ENCODE data around the gene PGA4. TPM values are rescaled to one million over a fixed set of nuclear protein-coding genes. Genes with fewer than 3 reads are reported as not detected.

The PGA4 gene
- total and polyA plus RNA-seq, 2 of the 8 experiments (the other 6 are each of a cell fraction or from before 2014, with no cell fraction given) = 1.3 TPM; not detected in 1

- Histone ChIP-seq H3K79me2 (ENCODE audit: control insufficient read depth in 1 of 2, insufficient read depth in 2 of 2, low read length in 2 of 2) (no peaks in the 10 kb centered on the region), H3K27ac (ENCODE audit: low read depth, low read length) (no peak overlapping the region), H3K56ac (replicated peaks; ENCODE audit: insufficient read length, low read depth, low read length) (no peak overlapping the region), H2BK20ac (ENCODE audit: low read length) (no peak overlapping the region), H2BK15ac (ENCODE audit: low read length) (no peak overlapping the region), H2BK5ac (ENCODE audit: low read depth, low read length) (no peak overlapping the region), H4K91ac (replicated peaks; ENCODE audit: insufficient read length, low read length) (no peak overlapping the region), H3K18ac (ENCODE audit: extremely low read depth, low read length) (no peak overlapping the region), H2AFZ (ENCODE audit: low read length) (no peak overlapping the region), H3K9me3 (ENCODE audit: insufficient read depth in 2 of 2, low read depth in 1 of 2, low read length in 1 of 2) (no peaks in the 10 kb centered on the region), H4K20me1 (replicated peaks in 1 of 2; ENCODE audit: control insufficient read depth in 1 of 2, insufficient read depth in 2 of 2, low read length in 2 of 2) (no peaks in the 10 kb centered on the region), H4K8ac (ENCODE audit: extremely low read depth, insufficient read depth, low read length) (no peak overlapping the region), H3K4me1 (replicated peaks in 1 of 4; ENCODE audit: control insufficient read depth in 3 of 4, insufficient read depth in 4 of 4, low read length in 3 of 4) (peaks cover 0 to 8% (median 0%) of the 10 kb centered on the region in 4 experiments; a peak in 2 of 7 replicates), H2BK12ac (ENCODE audit: low read depth, low read length) (no peak overlapping the region), H3K27me3 (replicated peaks in 1 of 4; ENCODE audit: control insufficient read depth in 3 of 4, extremely low read depth in 1 of 4, insufficient read depth in 3 of 4, low read length in 3 of 4) (no peaks in the 10 kb centered on the region), H2AK5ac (ENCODE audit: low read depth, low read length) (no peak overlapping the region), H3K23me2 (ENCODE audit: low read depth, low read length) (no peaks in the 10 kb centered on the region), H3K23ac (ENCODE audit: insufficient read length) (no peak overlapping the region), H3K4ac (replicated peaks; ENCODE audit: insufficient read length, low read depth, low read length) (no peak overlapping the region), H2BK120ac (replicated peaks; ENCODE audit: low read depth, low read length) (no peak overlapping the region), H3K9ac (replicated peaks in 1 of 4; ENCODE audit: extremely low read depth in 1 of 4, low read depth in 3 of 4, low read length in 3 of 4) (no peak overlapping the region), H3K79me1 (ENCODE audit: low read depth, low read length) (no peaks in the 10 kb centered on the region), H3K4me3 (ENCODE audit: extremely low read depth in 1 of 4, insufficient read depth in 2 of 4, low read depth in 3 of 4, low read length in 4 of 4) (no peak overlapping the region), H4K5ac (ENCODE audit: insufficient read length, low read depth, low read length) (no peak overlapping the region), H3K14ac (ENCODE audit: insufficient read length) (no peak overlapping the region), H3K36me3 (ENCODE audit: control insufficient read depth in 2 of 4, insufficient read depth in 4 of 4, low read length in 3 of 4) (no peaks in the 10 kb centered on the region), H3K4me2 (ENCODE audit: insufficient read depth in 1 of 2, low read depth in 2 of 2, low read length in 2 of 2) (no peak overlapping the region)
- POLR2A ChIA-PET (ENCODE audit: partially characterized antibody) = interaction anchor here (0.6 kb wide), 1 partner anchor 218 kb away, joined by 4 read pairs; no protein-coding TSS in a partner anchor
- CTCF ChIA-PET (ENCODE audit: partially characterized antibody) = interaction anchor here (0.6 to 1.1 kb wide), 2 partner anchors 63 to 64 kb away, joined by 3 to 5 read pairs; no protein-coding TSS in a partner anchor
- DNase-seq (ENCODE audit: low read depth in 1 of 2, low spot score in 2 of 2) (no peak), FAIRE-seq (no peak)
- WGBS, 2 experiments (ENCODE audit: extremely low coverage in 1 of 2, insufficient coverage in 1 of 2, insufficient read length in 1 of 2, insufficient replicate concordance in 2 of 2, low coverage in 1 of 2, low lambda C conversion rate in 2 of 2, missing lambda C conversion rate in 1 of 2) = 87% methylated on average over 8 of the region's 8 CpGs; no CpG with 5 or more reads in 1 of the 2 experiments
- TF ChIP-seq RFX5 (IDR thresholded peaks at IDR 0.05; ENCODE audit: borderline replicate concordance, low read depth, low read length) (no peak), CHD1 (IDR thresholded peaks at IDR 0.05; ENCODE audit: low read depth, low read length) (no peak), PHF8 (conservative IDR thresholded peaks at IDR 0.05; ENCODE audit: low read depth, low read length) (no peak), JUN (IDR thresholded peaks at IDR 0.05; ENCODE audit: low read depth, low read length) (no peak), CHD2 (IDR thresholded peaks at IDR 0.05; ENCODE audit: low read length) (no peak), NRF1 (IDR thresholded peaks at IDR 0.05; ENCODE audit: low read depth, low read length) (no peak), CREB1 (IDR thresholded peaks at IDR 0.05) (no peak)
Measured at GRCh38 chr11:61189933-61190332, 32.2 kb upstream of the PGA4 start.
